Adrenal gland (tissue), 5 donors: Measurements from ENCODE around the gene TRAF1.
A peak's percentile ranks its signal among the peaks of the same experiment; 100 is the strongest.

ENCODE experiments used
- POLR2A ChIP-seq, 2 donors: fragments of 450-650 bp; IDR thresholded peaks; one replicate each; pipeline ENCODE4 v1.6.1; 2017; ENCODE audit warnings: antibody characterized with exemption in 2 of 2, mild to moderate bottlenecking in 2 of 2, moderate library complexity in 1 of 2
- TF ChIP-seq, protein P1 (sequence below), 6 experiments: fragments of 450-650 bp in 4 of 6; fragments of 200-600 bp in 2 of 6; sonication (generic) in 1 of 6; IDR thresholded peaks; 1 replicate in 5 of 6; 2 replicates in 1 of 6; pipeline versions ENCODE4 v1.5.1 to v1.8.0; 2016 to 2021; ENCODE audit warnings: antibody characterized with exemption in 6 of 6, mild to moderate bottlenecking in 2 of 6, moderate library complexity in 1 of 6
- donor health status: DM: no; HTN: no; CAD: no.

DNA sequence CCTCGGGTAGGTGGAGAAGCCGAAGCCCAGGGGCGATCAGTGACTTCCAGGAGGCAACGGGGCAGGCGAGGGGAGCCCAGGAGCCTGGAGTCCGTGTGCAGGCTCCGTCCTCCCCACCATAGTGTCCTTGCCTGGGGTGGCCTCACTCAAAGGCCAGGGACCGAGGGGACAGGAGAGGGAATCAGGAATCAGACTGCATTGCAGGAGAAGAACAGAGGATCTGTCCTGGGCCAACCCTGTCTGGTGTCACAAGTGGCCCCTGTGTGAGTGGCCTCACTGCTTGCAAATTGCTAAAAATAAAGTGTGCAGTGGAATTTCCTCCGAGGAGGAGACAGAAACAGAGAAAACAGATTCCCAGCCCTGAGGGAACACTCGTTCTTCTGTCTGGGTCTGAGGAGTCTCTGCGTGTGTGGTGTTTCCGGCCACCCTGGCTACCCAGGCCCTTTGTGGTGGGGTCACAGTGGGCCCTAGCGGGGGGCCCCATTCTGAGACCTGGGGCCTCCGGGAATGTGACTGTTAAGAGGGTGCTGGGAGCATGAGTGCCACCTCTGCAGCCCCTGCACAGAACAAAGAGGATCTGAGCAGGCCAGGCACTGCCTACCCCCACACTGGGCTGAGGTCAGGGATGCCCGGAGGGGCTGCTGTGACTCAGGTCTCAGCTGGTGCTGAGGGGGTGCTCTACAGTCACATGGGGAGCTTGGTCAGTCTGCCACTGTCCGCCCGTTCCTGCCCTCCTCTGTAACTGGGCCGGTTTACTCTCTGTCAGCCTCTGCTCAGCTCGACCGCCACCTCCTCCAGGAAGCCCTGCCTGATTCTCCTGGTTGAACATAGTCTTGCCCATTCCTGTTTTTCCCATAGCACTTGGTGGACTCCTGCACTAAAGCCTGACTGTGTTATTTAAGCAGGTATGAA is 7.4 kb downstream of the TRAF1 start:
- TF ChIP-seq, protein P1, sequence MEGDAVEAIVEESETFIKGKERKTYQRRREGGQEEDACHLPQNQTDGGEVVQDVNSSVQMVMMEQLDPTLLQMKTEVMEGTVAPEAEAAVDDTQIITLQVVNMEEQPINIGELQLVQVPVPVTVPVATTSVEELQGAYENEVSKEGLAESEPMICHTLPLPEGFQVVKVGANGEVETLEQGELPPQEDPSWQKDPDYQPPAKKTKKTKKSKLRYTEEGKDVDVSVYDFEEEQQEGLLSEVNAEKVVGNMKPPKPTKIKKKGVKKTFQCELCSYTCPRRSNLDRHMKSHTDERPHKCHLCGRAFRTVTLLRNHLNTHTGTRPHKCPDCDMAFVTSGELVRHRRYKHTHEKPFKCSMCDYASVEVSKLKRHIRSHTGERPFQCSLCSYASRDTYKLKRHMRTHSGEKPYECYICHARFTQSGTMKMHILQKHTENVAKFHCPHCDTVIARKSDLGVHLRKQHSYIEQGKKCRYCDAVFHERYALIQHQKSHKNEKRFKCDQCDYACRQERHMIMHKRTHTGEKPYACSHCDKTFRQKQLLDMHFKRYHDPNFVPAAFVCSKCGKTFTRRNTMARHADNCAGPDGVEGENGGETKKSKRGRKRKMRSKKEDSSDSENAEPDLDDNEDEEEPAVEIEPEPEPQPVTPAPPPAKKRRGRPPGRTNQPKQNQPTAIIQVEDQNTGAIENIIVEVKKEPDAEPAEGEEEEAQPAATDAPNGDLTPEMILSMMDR (IDR thresholded peaks at IDR 0.05) = no peak
- TF ChIP-seq POLR2A (IDR thresholded peaks at IDR 0.05) = peak in 1 of 2 donors; percentile 6
